Fibroblast of skin of scalp (primary cell): ENCODE data around the gene PAIP2B.

Source experiments
- DNase-seq: peaks from one replicate; pipeline ENCODE4 v3.0.0-alpha.2; 2013

Gene PAIP2B

GRCh38 chr2:71151620-71152019 lies 75.3 kb downstream of the PAIP2B start:
- DNase-seq = no peak

- DNase-seq = no peak
Observed at GRCh38 chr2:71150082-71150816, 76.7 kb downstream of the PAIP2B start.

DNA sequence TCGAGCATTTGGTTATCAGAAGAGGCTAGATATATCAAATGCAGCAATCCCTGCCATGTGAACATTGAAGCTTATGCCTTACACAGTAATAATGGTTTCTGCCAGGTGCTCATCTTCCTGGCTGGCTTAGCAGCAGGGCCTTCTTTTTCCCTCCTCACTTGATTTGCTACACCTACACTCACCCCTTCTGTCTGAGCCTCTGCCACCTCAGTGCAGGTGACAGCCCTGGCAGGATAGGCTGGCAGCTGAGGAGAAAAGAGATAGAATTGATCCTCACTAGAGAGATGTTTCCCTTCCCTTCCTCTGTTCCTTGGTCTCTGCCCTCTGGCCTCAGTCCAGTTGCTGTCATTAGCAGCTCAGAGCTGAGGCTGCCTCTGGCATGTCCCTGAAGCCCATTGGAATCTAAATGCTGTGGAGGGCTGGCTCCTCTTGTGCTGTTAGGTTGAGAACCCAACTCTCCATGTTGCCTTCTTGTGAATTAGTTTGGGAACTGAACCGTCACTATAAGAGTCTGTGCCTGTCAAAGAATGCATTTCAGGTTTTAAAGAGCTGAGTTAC lies 78.3 kb downstream of the PAIP2B start:
- DNase-seq = no peak

- no peak for DNase-seq
Observed at GRCh38 chr2:71143782-71144181, 83.1 kb downstream of the PAIP2B start.

- DNase-seq = no peak
Observed at GRCh38 chr2:71136174-71136573, 90.7 kb downstream of the PAIP2B start.

GRCh38 chr2:71133603-71134002 lies 93.3 kb downstream of the PAIP2B start:
- no peak for DNase-seq
